ENCODE data around the gene MINDY2.

The MINDY2 gene

DNA sequence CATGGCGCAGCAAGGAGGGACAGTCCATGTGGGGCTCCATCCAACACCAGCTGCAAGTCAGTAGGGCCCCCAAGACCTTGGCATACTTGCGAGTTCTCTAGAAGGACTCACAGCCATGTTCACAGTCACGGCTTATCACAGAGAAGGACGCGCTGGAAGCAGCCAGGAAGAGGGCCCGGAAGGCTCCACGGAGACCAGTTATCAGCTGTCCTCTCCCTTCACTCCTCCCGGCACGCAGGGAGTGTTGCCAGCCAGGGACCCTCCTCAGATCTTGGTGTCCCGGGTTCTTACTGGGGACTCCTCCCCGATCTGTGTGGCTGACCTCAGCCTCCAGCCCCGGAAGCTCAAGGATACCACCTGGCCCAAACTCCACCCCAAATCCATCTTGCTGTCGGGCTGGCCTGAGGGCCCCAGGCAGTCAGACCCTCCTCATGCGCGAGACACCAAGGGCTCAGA, 94.4 kb downstream of the MINDY2 start:
- TF ChIP-seq, protein P1, sequence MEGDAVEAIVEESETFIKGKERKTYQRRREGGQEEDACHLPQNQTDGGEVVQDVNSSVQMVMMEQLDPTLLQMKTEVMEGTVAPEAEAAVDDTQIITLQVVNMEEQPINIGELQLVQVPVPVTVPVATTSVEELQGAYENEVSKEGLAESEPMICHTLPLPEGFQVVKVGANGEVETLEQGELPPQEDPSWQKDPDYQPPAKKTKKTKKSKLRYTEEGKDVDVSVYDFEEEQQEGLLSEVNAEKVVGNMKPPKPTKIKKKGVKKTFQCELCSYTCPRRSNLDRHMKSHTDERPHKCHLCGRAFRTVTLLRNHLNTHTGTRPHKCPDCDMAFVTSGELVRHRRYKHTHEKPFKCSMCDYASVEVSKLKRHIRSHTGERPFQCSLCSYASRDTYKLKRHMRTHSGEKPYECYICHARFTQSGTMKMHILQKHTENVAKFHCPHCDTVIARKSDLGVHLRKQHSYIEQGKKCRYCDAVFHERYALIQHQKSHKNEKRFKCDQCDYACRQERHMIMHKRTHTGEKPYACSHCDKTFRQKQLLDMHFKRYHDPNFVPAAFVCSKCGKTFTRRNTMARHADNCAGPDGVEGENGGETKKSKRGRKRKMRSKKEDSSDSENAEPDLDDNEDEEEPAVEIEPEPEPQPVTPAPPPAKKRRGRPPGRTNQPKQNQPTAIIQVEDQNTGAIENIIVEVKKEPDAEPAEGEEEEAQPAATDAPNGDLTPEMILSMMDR (IDR thresholded peaks at IDR 0.05; ENCODE audit: low read length): no peak
- TF ChIP-seq EZH2 (IDR thresholded peaks at IDR 0.05; ENCODE audit: borderline replicate concordance, low read length): no peak
- Histone ChIP-seq H4K20me1 (ENCODE audit: insufficient read depth, low read length) (no peaks in the 10 kb centered on the region), H3F3A (ENCODE audit: insufficient read depth, low read length) (no peaks in the 10 kb centered on the region), H3K9me3 (ENCODE audit: low read length) (no peaks in the 10 kb centered on the region), H3K4me2 (ENCODE audit: low read length) (peak overlapping the region; percentile 62), H3K9ac (ENCODE audit: low read length) (peak overlapping the region; percentile 62), H3K79me2 (ENCODE audit: insufficient read depth, low read length) (no peaks in the 10 kb centered on the region), H2AFZ (ENCODE audit: low read length) (no peak overlapping the region), H3K4me1 (ENCODE audit: insufficient read depth, low read length, severe bottlenecking) (peaks cover 17% of the 10 kb centered on the region), H3K4me3 (ENCODE audit: low read depth, low read length, poor library complexity, severe bottlenecking) (peak overlapping the region; percentile 56), H3K36me3 (ENCODE audit: insufficient read depth, low read length) (no peaks in the 10 kb centered on the region), H3K27me3 (ENCODE audit: insufficient read depth, low read length) (no peaks in the 10 kb centered on the region), H3K9me2 (ENCODE audit: low read depth, low read length) (no peaks in the 10 kb centered on the region), H3K27ac (ENCODE audit: low read depth, low read length, poor library complexity, severe bottlenecking) (peak overlapping the region; percentile 25)

DNA sequence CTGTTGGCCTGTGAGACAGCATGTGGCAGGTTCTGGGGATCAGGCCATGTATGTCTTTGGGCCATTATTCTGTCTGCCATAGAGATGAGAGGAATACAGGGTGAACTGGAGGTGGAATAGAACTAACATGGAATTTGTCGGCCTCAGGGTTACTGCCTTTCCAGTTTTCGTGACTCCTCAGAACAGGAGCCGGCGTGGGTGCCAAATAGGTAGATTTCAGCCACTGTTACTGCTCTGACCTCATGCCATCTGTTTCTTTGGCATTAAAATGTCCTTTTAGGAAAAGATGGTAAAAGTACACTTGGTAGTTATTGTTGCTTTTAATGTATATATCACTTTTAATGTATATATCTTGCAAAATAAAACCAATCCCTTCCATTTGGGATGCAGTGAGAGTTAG, 96.8 kb downstream of the MINDY2 start:
- Histone ChIP-seq H2AFZ (ENCODE audit: low read length) (no peak overlapping the region), H3K79me2 (ENCODE audit: insufficient read depth, low read length) (no peaks in the 10 kb centered on the region), H3K9me3 (ENCODE audit: low read length) (no peaks in the 10 kb centered on the region), H3K36me3 (ENCODE audit: insufficient read depth, low read length) (no peaks in the 10 kb centered on the region), H3K9ac (ENCODE audit: low read length) (no peak overlapping the region), H3K4me2 (ENCODE audit: low read length) (no peak overlapping the region), H3K27me3 (ENCODE audit: insufficient read depth, low read length) (no peaks in the 10 kb centered on the region), H3K4me1 (ENCODE audit: insufficient read depth, low read length, severe bottlenecking) (peaks cover 17% of the 10 kb centered on the region), H3K4me3 (ENCODE audit: low read depth, low read length, poor library complexity, severe bottlenecking) (no peak overlapping the region), H4K20me1 (ENCODE audit: insufficient read depth, low read length) (no peaks in the 10 kb centered on the region), H3K27ac (ENCODE audit: low read depth, low read length, poor library complexity, severe bottlenecking) (no peak overlapping the region), H3F3A (ENCODE audit: insufficient read depth, low read length) (no peaks in the 10 kb centered on the region), H3K9me2 (ENCODE audit: low read depth, low read length) (no peaks in the 10 kb centered on the region)
- no peak for TF ChIP-seq EZH2 (IDR thresholded peaks at IDR 0.05; ENCODE audit: borderline replicate concordance, low read length)
- TF ChIP-seq, protein P1 (IDR thresholded peaks at IDR 0.05; ENCODE audit: low read length): no peak

DNA sequence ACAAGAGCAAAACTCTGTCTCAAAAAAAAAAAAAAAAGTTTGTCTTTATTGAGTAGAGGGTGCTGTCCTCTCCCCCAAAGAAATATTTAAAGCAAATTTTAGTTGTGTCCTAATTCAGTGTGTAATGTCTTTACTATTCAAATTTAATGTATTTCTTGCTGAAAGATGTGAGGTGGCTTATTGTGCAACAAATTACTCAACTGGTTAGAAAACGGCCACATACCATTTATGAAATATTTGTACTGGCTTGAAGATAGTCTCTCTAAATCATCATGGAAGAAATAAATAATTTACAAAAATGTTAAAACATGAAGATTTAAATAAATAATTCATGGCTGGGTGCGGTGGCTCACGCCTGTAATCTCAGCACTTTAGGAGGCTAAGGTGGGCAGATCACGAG, 99.3 kb downstream of the MINDY2 start:
- H3K9ac ChIP-seq (ENCODE audit: low read length): no peak overlapping the region
- H2AFZ ChIP-seq (ENCODE audit: low read length): no peak overlapping the region
- H3K4me3 ChIP-seq (ENCODE audit: low read depth, low read length, poor library complexity, severe bottlenecking): no peak overlapping the region
- H3K36me3 ChIP-seq (ENCODE audit: insufficient read depth, low read length): no peaks in the 10 kb centered on the region; the same call in 1 of the 2 replicates
- no peak overlapping the region for H3K4me2 ChIP-seq (ENCODE audit: low read length)
- H3K27ac ChIP-seq (ENCODE audit: low read depth, low read length, poor library complexity, severe bottlenecking): no peak overlapping the region
- no peaks in the 10 kb centered on the region for H3K27me3 ChIP-seq (ENCODE audit: insufficient read depth, low read length)
- H4K20me1 ChIP-seq (ENCODE audit: insufficient read depth, low read length): no peaks in the 10 kb centered on the region
- H3K79me2 ChIP-seq (ENCODE audit: insufficient read depth, low read length): no peaks in the 10 kb centered on the region
- no peaks in the 10 kb centered on the region for H3K9me2 ChIP-seq (ENCODE audit: low read depth, low read length)
- TF ChIP-seq, protein P1 (IDR thresholded peaks at IDR 0.05; ENCODE audit: low read length): no peak
- no peak for TF ChIP-seq EZH2 (IDR thresholded peaks at IDR 0.05; ENCODE audit: borderline replicate concordance, low read length)
- H3K9me3 ChIP-seq (ENCODE audit: low read length): no peaks in the 10 kb centered on the region
- no peaks in the 10 kb centered on the region for H3F3A ChIP-seq (ENCODE audit: insufficient read depth, low read length)
- peaks cover 3% of the 10 kb centered on the region for H3K4me1 ChIP-seq (ENCODE audit: insufficient read depth, low read length, severe bottlenecking)

Data from OCI-LY1 (cell line).